Body of pancreas (tissue), 4 donors: ENCODE measurements around the gene HECTD1.

Experiments
- POLR2A ChIP-seq, 3 donors: fragments of 450-650 bp; IDR thresholded peaks; one replicate each; pipeline ENCODE4 v1.6.1; 2016; ENCODE audit warnings: antibody characterized with exemption in 3 of 3, mild to moderate bottlenecking in 2 of 3
- TF ChIP-seq, protein P1 (sequence below), 7 experiments: fragments of 450-650 bp in 4 of 7; fragments of 200-600 bp in 3 of 7; sonication (generic) in 3 of 7; IDR thresholded peaks; one replicate each; pipeline ENCODE4 v1.5.1; 2016 to 2019; ENCODE audit warnings: antibody characterized with exemption in 7 of 7

DNA sequence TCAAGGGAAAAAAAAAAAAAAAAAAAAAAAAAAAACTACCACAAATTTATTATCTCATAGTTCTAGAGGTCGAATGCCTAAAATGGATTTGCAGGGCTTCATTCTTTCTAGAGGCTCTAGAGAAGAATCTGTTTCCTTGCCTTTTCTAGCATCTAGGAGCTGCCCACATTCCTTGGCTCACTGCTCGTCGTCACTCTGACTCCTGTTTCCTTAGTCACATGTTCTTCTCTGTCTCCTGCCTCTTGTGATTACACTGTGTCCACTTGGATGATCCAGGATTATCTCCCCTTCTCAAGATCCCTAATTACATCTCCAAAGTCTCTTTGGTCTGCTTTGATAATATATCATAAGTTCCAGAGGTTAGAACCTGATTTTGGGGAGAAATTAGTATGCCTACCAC, 88.7 kb downstream of the HECTD1 start:
- no peak for TF ChIP-seq POLR2A (IDR thresholded peaks at IDR 0.05)
- TF ChIP-seq, protein P1, sequence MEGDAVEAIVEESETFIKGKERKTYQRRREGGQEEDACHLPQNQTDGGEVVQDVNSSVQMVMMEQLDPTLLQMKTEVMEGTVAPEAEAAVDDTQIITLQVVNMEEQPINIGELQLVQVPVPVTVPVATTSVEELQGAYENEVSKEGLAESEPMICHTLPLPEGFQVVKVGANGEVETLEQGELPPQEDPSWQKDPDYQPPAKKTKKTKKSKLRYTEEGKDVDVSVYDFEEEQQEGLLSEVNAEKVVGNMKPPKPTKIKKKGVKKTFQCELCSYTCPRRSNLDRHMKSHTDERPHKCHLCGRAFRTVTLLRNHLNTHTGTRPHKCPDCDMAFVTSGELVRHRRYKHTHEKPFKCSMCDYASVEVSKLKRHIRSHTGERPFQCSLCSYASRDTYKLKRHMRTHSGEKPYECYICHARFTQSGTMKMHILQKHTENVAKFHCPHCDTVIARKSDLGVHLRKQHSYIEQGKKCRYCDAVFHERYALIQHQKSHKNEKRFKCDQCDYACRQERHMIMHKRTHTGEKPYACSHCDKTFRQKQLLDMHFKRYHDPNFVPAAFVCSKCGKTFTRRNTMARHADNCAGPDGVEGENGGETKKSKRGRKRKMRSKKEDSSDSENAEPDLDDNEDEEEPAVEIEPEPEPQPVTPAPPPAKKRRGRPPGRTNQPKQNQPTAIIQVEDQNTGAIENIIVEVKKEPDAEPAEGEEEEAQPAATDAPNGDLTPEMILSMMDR (IDR thresholded peaks at IDR 0.05) = no peak
